ENCODE data around the gene SLC27A5.
A peak's percentile ranks its signal among the peaks of the same experiment; 100 is the strongest.
"Not testable (repeated sequence)": the region's sequence is repeated elsewhere in the genome, so short reads cannot be mapped to it uniquely, and the experiment has no call there.

SLC27A5 gene

GRCh38 chr19:58474291-58474996 is 37.3 kb downstream of the SLC27A5 start:
- TF ChIP-seq Cebpa-rat (IDR thresholded peaks at IDR 0.05): no peak
- no peaks in the 10 kb centered on the region for H3K9me3 ChIP-seq (replicated peaks in 1 of 11)
- H4K20me1 ChIP-seq: peaks cover 0 to 45% (median 24%) of the 10 kb centered on the region in 11 experiments; a peak in 15 of 22 replicates
- peak overlapping the region; percentile 89 to 98 (median 95) for H3K4me2 ChIP-seq
- H3K4me3 ChIP-seq: peak overlapping the region; percentile 56 to 73 (median 67); a peak in 19 of 20 replicates
- H3K27ac ChIP-seq: peak overlapping the region in 10 of 11 experiments; percentile 75 to 87 (median 83); a peak in 15 of 22 replicates
- peaks cover 32 to 52% (median 40%) of the 10 kb centered on the region in 11 experiments for H3K36me3 ChIP-seq
- H3K27me3 ChIP-seq: no peaks in the 10 kb centered on the region
- peak overlapping the region; percentile 74 to 90 (median 83); a peak in 21 of 22 replicates for H3K9ac ChIP-seq
- peaks cover 34 to 47% (median 41%) of the 10 kb centered on the region in 10 experiments for H3K4me1 ChIP-seq

GRCh38 chr19:58473775-58474174 is 38.0 kb downstream of the SLC27A5 start:
- H3K27me3 ChIP-seq: no peaks in the 10 kb centered on the region
- peaks cover 0 to 52% (median 30%) of the 10 kb centered on the region in 11 experiments; a peak in 17 of 22 replicates for H4K20me1 ChIP-seq
- peaks cover 37 to 51% (median 43%) of the 10 kb centered on the region in 10 experiments for H3K4me1 ChIP-seq
- peak overlapping the region; percentile 89 to 98 (median 95); a peak in 21 of 22 replicates for H3K4me2 ChIP-seq
- H3K36me3 ChIP-seq: peaks cover 36 to 53% (median 42%) of the 10 kb centered on the region in 11 experiments
- no peak for TF ChIP-seq Cebpa-rat (IDR thresholded peaks at IDR 0.05)
- peak overlapping the region in 1 of 10 experiments; percentile 16; a peak in 1 of 20 replicates for H3K4me3 ChIP-seq
- H3K9ac ChIP-seq: peak overlapping the region in 6 of 11 experiments; percentile 74 to 90 (median 84); a peak in 4 of 22 replicates
- no peaks in the 10 kb centered on the region for H3K9me3 ChIP-seq (replicated peaks in 1 of 11)
- no peak overlapping the region for H3K27ac ChIP-seq

GRCh38 chr19:58471736-58472135 is 40.1 kb downstream of the SLC27A5 start:
- TF ChIP-seq Cebpa-rat (IDR thresholded peaks at IDR 0.05): no peak
- Histone ChIP-seq H3K9me3 (replicated peaks in 1 of 11) (no peaks in the 10 kb centered on the region), H3K4me2 (no peak overlapping the region), H3K36me3 (peaks cover 33 to 57% (median 41%) of the 10 kb centered on the region in 11 experiments), H3K4me1 (peaks cover 35 to 47% (median 40%) of the 10 kb centered on the region in 10 experiments), H4K20me1 (peaks cover 0 to 70% (median 44%) of the 10 kb centered on the region in 11 experiments; a peak in 20 of 22 replicates), H3K4me3 (no peak overlapping the region), H3K27me3 (0 out of 22 replicates have a peak, but pooled peaks cover 0 to under 1% (median 0%) of the 10 kb centered on the region in 11 experiments), H3K9ac (no peak overlapping the region), H3K27ac (no peak overlapping the region)

GRCh38 chr19:58470837-58471543 is 40.8 kb downstream of the SLC27A5 start:
- H3K4me2 ChIP-seq; H3K4me3 ChIP-seq; H3K27me3 ChIP-seq; H3K9ac ChIP-seq; H3K9me3 ChIP-seq (replicated peaks in 1 of 11); H3K27ac ChIP-seq: not testable (repeated sequence)
- Histone ChIP-seq H4K20me1 (peaks cover 0 to 70% (median 44%) of the 10 kb centered on the region in 11 experiments; a peak in 20 of 22 replicates), H3K4me1 (peaks cover 35 to 48% (median 40%) of the 10 kb centered on the region in 10 experiments), H3K36me3 (peaks cover 33 to 57% (median 41%) of the 10 kb centered on the region in 11 experiments)

- no peak for TF ChIP-seq Cebpa-rat (IDR thresholded peaks at IDR 0.05)
- peaks cover 28 to 51% (median 35%) of the 10 kb centered on the region in 10 experiments for H3K4me1 ChIP-seq
- H3K9me3 ChIP-seq (replicated peaks in 1 of 11): peaks cover 0 to 6% (median 0%) of the 10 kb centered on the region in 11 experiments; a peak in 4 of 22 replicates
- H3K4me2 ChIP-seq: 0 out of 22 replicates have a peak overlapping the region, but pooled peaks of 2 of the 11 experiments have one; percentile 85 to 90
- H3K9ac ChIP-seq: peak overlapping the region in 2 of 11 experiments; percentile 0 to 63; a peak in 3 of 22 replicates
- H3K36me3 ChIP-seq: peaks cover 33 to 57% (median 41%) of the 10 kb centered on the region in 11 experiments
- no peak overlapping the region for H3K4me3 ChIP-seq
- no peak overlapping the region for H3K27ac ChIP-seq
- H4K20me1 ChIP-seq: peaks cover 0 to 62% (median 43%) of the 10 kb centered on the region in 11 experiments; a peak in 20 of 22 replicates
- peaks cover 0 to 23% (median 16%) of the 10 kb centered on the region in 11 experiments; a peak in 18 of 22 replicates for H3K27me3 ChIP-seq
Measured at GRCh38 chr19:58469241-58470013, 42.4 kb downstream of the SLC27A5 start.

GRCh38 chr19:58468216-58468839 is 43.5 kb downstream of the SLC27A5 start:
- Histone ChIP-seq H3K4me2 (peak overlapping the region; percentile 85 to 99 (median 93)), H3K27ac (no peak overlapping the region), H3K9ac (peak overlapping the region in 10 of 11 experiments; percentile 0 to 92 (median 60); a peak in 17 of 22 replicates), H4K20me1 (peaks cover 0 to 51% (median 34%) of the 10 kb centered on the region in 11 experiments; a peak in 20 of 22 replicates), H3K9me3 (replicated peaks in 1 of 11) (peaks cover 0 to 6% (median 0%) of the 10 kb centered on the region in 11 experiments; a peak in 4 of 22 replicates), H3K27me3 (peaks cover 0 to 31% (median 24%) of the 10 kb centered on the region in 11 experiments; a peak in 18 of 22 replicates), H3K4me1 (peaks cover 18 to 46% (median 32%) of the 10 kb centered on the region in 10 experiments), H3K36me3 (peaks cover 31 to 48% (median 37%) of the 10 kb centered on the region in 11 experiments), H3K4me3 (peak overlapping the region; percentile 26 to 100 (median 94); a peak in 17 of 20 replicates)
- TF ChIP-seq Cebpa-rat (IDR thresholded peaks at IDR 0.05): no peak

- H3K27ac ChIP-seq: peak within 1 kb of the TSS; percentile 62 to 83 (median 75)
- H3K27me3 ChIP-seq: peaks cover 0 to 31% (median 24%) of the 10 kb centered on the region in 11 experiments; a peak in 18 of 22 replicates
- H3K36me3 ChIP-seq: peaks cover 17 to 34% (median 23%) of the 10 kb centered on the region in 11 experiments
- H3K4me3 ChIP-seq: peak within 1 kb of the TSS; percentile 85 to 100 (median 97)
- H3K9me3 ChIP-seq (replicated peaks in 1 of 11): peaks cover 0 to 6% (median 0%) of the 10 kb centered on the region in 11 experiments; a peak in 4 of 22 replicates
- peaks cover 14 to 41% (median 29%) of the 10 kb centered on the region in 10 experiments for H3K4me1 ChIP-seq
- peak within 1 kb of the TSS; percentile 85 to 99 (median 93) for H3K4me2 ChIP-seq
- peak within 1 kb of the TSS; percentile 80 to 95 (median 87) for H3K9ac ChIP-seq
- TF ChIP-seq Cebpa-rat (IDR thresholded peaks at IDR 0.05): no peak
- peaks cover 0 to 38% (median 24%) of the 10 kb centered on the region in 11 experiments; a peak in 20 of 22 replicates for H4K20me1 ChIP-seq
Measured at GRCh38 chr19:58466760-58467589, 44.8 kb downstream of the SLC27A5 start, which contains the start of gene ZNF324. TSS of gene ZNF324 (plus strand) at chr19:58467080. CDS start at chr19:58469186, 2,106 bp downstream.
